GM12891 (cell line): ENCODE results near the gene IRS1.

Source experiments
- PAX5 ChIP-seq: IDR thresholded peaks from 2 replicates; pipeline ENCODE4 v1.6.1; 2011; ENCODE audit warnings: low read length, moderate library complexity, mild to moderate bottlenecking; ENCODE audit not compliant: insufficient read depth, severe bottlenecking
- POLR2A ChIP-seq: IDR thresholded peaks from 2 replicates; pipeline ENCODE4 v1.6.1; 2011; ENCODE audit warnings: low read depth, low read length, control low read depth
- POLR2AphosphoS5 ChIP-seq: IDR thresholded peaks from 2 replicates; pipeline ENCODE4 v1.6.1; 2011; ENCODE audit warnings: low read depth, low read length, control low read depth
- POU2F2 ChIP-seq: IDR thresholded peaks from 2 replicates; pipeline ENCODE4 v1.6.1; 2011; ENCODE audit warnings: low read depth, mild to moderate bottlenecking, control low read depth, low read length, moderate library complexity
- SPI1 ChIP-seq: IDR thresholded peaks from 2 replicates; pipeline ENCODE4 v1.6.1; 2011; ENCODE audit warnings: low read depth, low read length, control low read depth
- TAF1 ChIP-seq: IDR thresholded peaks from 2 replicates; pipeline ENCODE4 v1.6.1; 2011; ENCODE audit warnings: low read depth, low read length, control low read depth

DNA sequence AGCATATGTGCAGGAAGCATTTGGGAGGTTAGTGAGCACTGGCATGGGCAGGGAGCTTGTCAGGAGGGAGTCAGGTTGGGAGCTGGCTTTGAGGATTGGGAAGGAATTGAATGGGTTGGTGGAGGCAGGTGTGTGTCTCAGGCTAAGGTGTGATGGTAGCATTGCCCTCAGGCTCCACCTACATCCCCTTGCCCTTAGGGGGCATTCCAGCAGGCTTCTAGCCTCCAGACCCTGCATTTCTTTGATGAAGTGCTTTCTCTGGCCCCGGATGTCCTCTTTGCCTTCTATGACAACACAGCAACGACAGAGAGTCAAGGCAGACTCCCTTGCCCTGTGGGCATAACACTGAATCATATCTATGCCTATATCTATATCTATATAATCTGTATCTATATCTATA lies 49.7 kb upstream of the IRS1 start:
- TF ChIP-seq POLR2AphosphoS5 (no peak), POLR2A (no peak), TAF1 (no peak), PAX5 (no peak), SPI1 (no peak), POU2F2 (no peak)
